SK-N-SH (cell line): ENCODE data around the gene ABO. TPM values are rescaled to one million over a fixed set of nuclear protein-coding genes. Genes with fewer than 3 reads are reported as not detected.

Experiments
- CTCF ChIA-PET: fragments of 300-600, 350-600 bp; formaldehyde crosslinking; extraction: SDS; loops from one replicate; lab custom pipeline; 2021; lab: Yijun Ruan, JAX
- POLR2A ChIA-PET: fragments of 350-600 bp; sonication (Branson Sonifier 250); formaldehyde crosslinking; extraction: SDS; loops from one replicate; lab custom pipeline; 2020; ENCODE audit warnings: antibody characterized with exemption, inconsistent platforms; lab: Yijun Ruan, JAX
- DNase-seq: peaks from one replicate; pipeline ENCODE4 v3.0.0; 2012
- H2AFZ ChIP-seq: fragments of 200-600 bp; sonication (generic); 2 replicates; pipeline ENCODE4 v1.8.1; 2016; ENCODE audit warnings: antibody characterized with exemption, mild to moderate bottlenecking, low read depth
- H3F3A ChIP-seq: fragments of 200-600 bp; sonication (generic); replicated peaks from 2 replicates; pipeline ENCODE3; 2016; ENCODE audit warnings: antibody characterized with exemption, mild to moderate bottlenecking; ENCODE audit not compliant: insufficient read depth
- H3K27ac ChIP-seq, 2 experiments: fragments of 200-500 bp in 1 of 2; fragments of 200-600 bp in 1 of 2; sonication (Bioruptor generic) in 1 of 2; sonication (generic), shearing (Covaris generic) in 1 of 2; 2 replicates each; pipeline versions ENCODE4 v1.5.1 to v1.6.1; 2014 to 2016; ENCODE audit warnings: low read depth in 2 of 2, inconsistent platforms in 1 of 2, low read length in 1 of 2, mild to moderate bottlenecking in 1 of 2, mixed read lengths in 1 of 2
- H3K27me3 ChIP-seq: fragments of 200-600 bp; sonication (generic), shearing (Covaris generic); 2 replicates; pipeline ENCODE4 v1.6.1; 2016; ENCODE audit warnings: mixed run types; ENCODE audit not compliant: insufficient read depth
- H3K36me3 ChIP-seq, 2 experiments: fragments of 200-500 bp in 1 of 2; fragments of 200-600 bp in 1 of 2; sonication (Bioruptor generic) in 1 of 2; sonication (generic) in 1 of 2; replicated peaks in 1 of 2; 2 replicates each; pipeline versions ENCODE3 to v1.5.1; 2014 to 2016; ENCODE audit warnings: low read length in 1 of 2, mild to moderate bottlenecking in 1 of 2; ENCODE audit not compliant: insufficient read depth in 2 of 2, control insufficient read depth in 1 of 2
- H3K4me1 ChIP-seq, 2 experiments: fragments of 200-500 bp in 1 of 2; fragments of 200-600 bp in 1 of 2; sonication (Bioruptor generic) in 1 of 2; sonication (generic), shearing (Covaris generic) in 1 of 2; 2 replicates each; pipeline versions ENCODE4 v1.5.1 to v1.6.1; 2014 to 2016; ENCODE audit warnings: low read depth in 1 of 2, low read length in 1 of 2, mixed run types in 1 of 2; ENCODE audit not compliant: insufficient read depth in 2 of 2, control insufficient read depth in 1 of 2
- H3K4me2 ChIP-seq: fragments of 200-600 bp; sonication (generic), shearing (Covaris generic); 2 replicates; pipeline ENCODE4 v1.6.1; 2017; ENCODE audit warnings: mixed run types
- H3K4me3 ChIP-seq, 2 experiments: fragments of 200-500 bp in 1 of 2; fragments of 200-600 bp in 1 of 2; sonication (Bioruptor generic) in 1 of 2; sonication (generic), shearing (Covaris generic) in 1 of 2; 2 replicates each; pipeline versions ENCODE4 v1.5.1 to v1.8.1; 2014 to 2016; ENCODE audit warnings: low read depth in 2 of 2, inconsistent platforms in 1 of 2, low read length in 1 of 2, mild to moderate bottlenecking in 1 of 2, mixed read lengths in 1 of 2, moderate library complexity in 1 of 2
- H3K79me2 ChIP-seq: fragments of 200-600 bp; sonication (generic); 2 replicates; pipeline ENCODE4 v1.8.1; 2017; ENCODE audit warnings: mild to moderate bottlenecking; ENCODE audit not compliant: insufficient read depth
- H3K9ac ChIP-seq: fragments of 200-600 bp; sonication (generic); 2 replicates; pipeline ENCODE4 v1.6.1; 2017; ENCODE audit warnings: mixed run types
- H3K9me2 ChIP-seq: fragments of 200-600 bp; sonication (generic); 2 replicates; pipeline ENCODE4 v1.6.1; 2017; ENCODE audit warnings: mixed run types
- H3K9me3 ChIP-seq: fragments of 200-600 bp; sonication (generic); 2 replicates; pipeline ENCODE4 v1.6.1; 2017; ENCODE audit warnings: mixed run types, mild to moderate bottlenecking, moderate library complexity
- H4K20me1 ChIP-seq: fragments of 200-600 bp; sonication (generic); 2 replicates; pipeline ENCODE4 v1.6.1; 2017; ENCODE audit warnings: mild to moderate bottlenecking, mixed run types; ENCODE audit not compliant: insufficient read depth
- FOXJ3 ChIP-seq: sonication (generic); formaldehyde crosslinking; IDR thresholded peaks from 2 replicates; pipeline ENCODE4 v1.5.1; 2020; ENCODE audit warnings: mild to moderate bottlenecking, missing genetic modification reagents
- GATA2 ChIP-seq: sonication (generic); formaldehyde crosslinking; IDR thresholded peaks from 2 replicates; pipeline ENCODE4 v1.5.0; 2020; ENCODE audit warnings: mild to moderate bottlenecking, missing genetic modification reagents
- JUND ChIP-seq: IDR thresholded peaks from 2 replicates; pipeline ENCODE4 v1.4.0; 2012
- NRF1 ChIP-seq: IDR thresholded peaks from 2 replicates; pipeline ENCODE4 v1.6.1; 2012; ENCODE audit warnings: low read depth, mild to moderate bottlenecking, low read length
- PBX3 ChIP-seq: IDR thresholded peaks from 2 replicates; pipeline ENCODE4; 2012
- RAD21 ChIP-seq: IDR thresholded peaks from 2 replicates; pipeline ENCODE4 v1.6.1; 2012; ENCODE audit warnings: mild to moderate bottlenecking, low read length
- RFX5 ChIP-seq: IDR thresholded peaks from 2 replicates; pipeline ENCODE4 v1.6.1; 2012; ENCODE audit warnings: mild to moderate bottlenecking, improper control_type of control experiment, low read length
- RXRA ChIP-seq: IDR thresholded peaks from 2 replicates; pipeline ENCODE4 v1.4.0; 2012; ENCODE audit warnings: low read depth, mild to moderate bottlenecking, borderline replicate concordance
- WGBS: methylation state at CpG from one replicate; pipeline ENCODE4 v1.1.6; 2017; ENCODE audit warnings: low lambda C conversion rate; 5-methylcytosine and 5-hydroxymethylcytosine counted together
- polyA plus RNA-seq, 3 experiments: library from polyadenylated mRNA; depleted of rRNA; stranded (reverse); fragments of >200 nt; gene quantifications; 2 replicates each; pipeline ENCODE4 v1.2.3, GENCODE V29; 2012
- TF ChIP-seq, protein P1 (sequence below): IDR thresholded peaks from 2 replicates; pipeline ENCODE4 v1.4.0; 2012; ENCODE audit warnings: low read depth, borderline replicate concordance

The ABO gene
- polyA plus RNA-seq, 1 of the 3 experiments (the other 2 are of a cell fraction) = not detected

GRCh38 chr9:133304477-133305377 lies 29.7 kb upstream of the ABO start:
- CTCF ChIA-PET = no interaction called here
- no peaks in the 10 kb centered on the region for H3K79me2 ChIP-seq
- no peak overlapping the region for H3K4me3 ChIP-seq
- no peaks in the 10 kb centered on the region for H3K4me1 ChIP-seq
- DNase-seq = no peak
- POLR2A ChIA-PET = no interaction called here
- H3K27ac ChIP-seq = no peak overlapping the region
- H3K9ac ChIP-seq = no peak overlapping the region
- H3F3A ChIP-seq = no peaks in the 10 kb centered on the region
- WGBS = 82% methylated on average over 32 of the region's 38 CpGs
- H3K9me3 ChIP-seq = no peaks in the 10 kb centered on the region
- H3K27me3 ChIP-seq = peaks cover 13% of the 10 kb centered on the region; the same call in 1 of the 2 replicates
- H3K9me2 ChIP-seq = no peaks in the 10 kb centered on the region
- TF ChIP-seq PBX3 = no peak
- no peak for TF ChIP-seq RXRA
- TF ChIP-seq FOXJ3 (CRISPR knock-in tag) = no peak
- no peak for TF ChIP-seq JUND
- TF ChIP-seq NRF1 = no peak
- no peak for TF ChIP-seq GATA2 (CRISPR knock-in tag)
- TF ChIP-seq RFX5 = no peak
- H3K4me2 ChIP-seq = no peak overlapping the region
- no peaks in the 10 kb centered on the region for H4K20me1 ChIP-seq
- H2AFZ ChIP-seq = no peak overlapping the region
- H3K36me3 ChIP-seq = no peaks in the 10 kb centered on the region

DNA sequence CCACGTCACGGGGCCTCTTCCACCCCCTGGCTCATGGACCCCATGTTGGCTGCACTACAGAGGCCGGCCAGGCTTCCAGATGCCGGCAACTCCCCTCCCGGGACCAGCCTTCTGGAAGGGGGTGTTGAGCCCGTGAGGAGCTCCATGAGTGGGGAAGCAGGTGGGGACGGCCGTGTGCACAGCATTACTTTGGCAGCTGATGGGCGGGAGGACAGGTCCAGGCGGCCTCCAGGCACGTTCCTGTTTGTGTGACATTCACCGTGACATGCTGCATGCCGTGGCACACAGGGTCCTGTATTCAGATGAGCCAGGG lies 29.1 kb upstream of the ABO start:
- Histone ChIP-seq H2AFZ (no peak overlapping the region), H3K4me1 (no peaks in the 10 kb centered on the region), H4K20me1 (no peaks in the 10 kb centered on the region), H3K27me3 (peaks cover 13% of the 10 kb centered on the region; the same call in 1 of the 2 replicates), H3K4me3 (no peak overlapping the region), H3K36me3 (no peaks in the 10 kb centered on the region), H3F3A (no peaks in the 10 kb centered on the region), H3K79me2 (no peaks in the 10 kb centered on the region), H3K4me2 (no peak overlapping the region), H3K9me2 (no peaks in the 10 kb centered on the region), H3K9me3 (no peaks in the 10 kb centered on the region), H3K9ac (no peak overlapping the region), H3K27ac (no peak overlapping the region)
- ChIA-PET CTCF (no interaction called here), POLR2A (no interaction called here)
- no peak for TF ChIP-seq RAD21
- TF ChIP-seq, protein P1, sequence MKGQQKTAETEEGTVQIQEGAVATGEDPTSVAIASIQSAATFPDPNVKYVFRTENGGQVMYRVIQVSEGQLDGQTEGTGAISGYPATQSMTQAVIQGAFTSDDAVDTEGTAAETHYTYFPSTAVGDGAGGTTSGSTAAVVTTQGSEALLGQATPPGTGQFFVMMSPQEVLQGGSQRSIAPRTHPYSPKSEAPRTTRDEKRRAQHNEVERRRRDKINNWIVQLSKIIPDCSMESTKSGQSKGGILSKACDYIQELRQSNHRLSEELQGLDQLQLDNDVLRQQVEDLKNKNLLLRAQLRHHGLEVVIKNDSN = no peak
- WGBS = 41% methylated on average over 6 of the region's 13 CpGs
- DNase-seq = no peak
